ENCODE data around the gene MAK. TPM values are rescaled to one million over a fixed set of nuclear protein-coding genes. Genes with fewer than 3 reads are reported as not detected.

MAK gene
- total RNA-seq, 1 donor from 2014 or later, result 0.12 TPM

DNA sequence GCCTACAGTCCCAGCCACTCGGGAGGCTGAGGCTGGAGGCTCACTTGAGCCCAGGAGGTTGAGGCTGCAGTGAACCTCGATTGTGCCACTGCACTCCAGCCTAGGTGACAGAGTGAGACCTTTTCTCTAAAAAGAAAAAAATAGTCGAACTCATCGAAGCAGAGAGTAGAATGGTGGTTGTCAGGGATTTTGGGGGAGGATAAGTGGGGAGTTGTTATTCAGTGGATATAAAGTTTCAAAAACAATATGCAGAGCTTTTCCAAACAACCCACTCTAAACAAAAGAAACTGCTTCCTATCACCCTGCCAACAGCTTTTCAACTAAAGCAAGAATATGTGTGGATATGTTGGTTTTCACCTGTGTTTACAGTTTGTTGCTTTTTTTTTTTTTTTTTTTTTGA, 11.6 kb upstream of the MAK start:
- H3K4me3 ChIP-seq (ENCODE audit: low read depth, low read length), result no peak overlapping the region
- no peak for DNase-seq (ENCODE audit: low read depth)
- TF ChIP-seq, protein P1, sequence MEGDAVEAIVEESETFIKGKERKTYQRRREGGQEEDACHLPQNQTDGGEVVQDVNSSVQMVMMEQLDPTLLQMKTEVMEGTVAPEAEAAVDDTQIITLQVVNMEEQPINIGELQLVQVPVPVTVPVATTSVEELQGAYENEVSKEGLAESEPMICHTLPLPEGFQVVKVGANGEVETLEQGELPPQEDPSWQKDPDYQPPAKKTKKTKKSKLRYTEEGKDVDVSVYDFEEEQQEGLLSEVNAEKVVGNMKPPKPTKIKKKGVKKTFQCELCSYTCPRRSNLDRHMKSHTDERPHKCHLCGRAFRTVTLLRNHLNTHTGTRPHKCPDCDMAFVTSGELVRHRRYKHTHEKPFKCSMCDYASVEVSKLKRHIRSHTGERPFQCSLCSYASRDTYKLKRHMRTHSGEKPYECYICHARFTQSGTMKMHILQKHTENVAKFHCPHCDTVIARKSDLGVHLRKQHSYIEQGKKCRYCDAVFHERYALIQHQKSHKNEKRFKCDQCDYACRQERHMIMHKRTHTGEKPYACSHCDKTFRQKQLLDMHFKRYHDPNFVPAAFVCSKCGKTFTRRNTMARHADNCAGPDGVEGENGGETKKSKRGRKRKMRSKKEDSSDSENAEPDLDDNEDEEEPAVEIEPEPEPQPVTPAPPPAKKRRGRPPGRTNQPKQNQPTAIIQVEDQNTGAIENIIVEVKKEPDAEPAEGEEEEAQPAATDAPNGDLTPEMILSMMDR (conservative IDR thresholded peaks at IDR 0.05; ENCODE audit: low read depth, low read length), result no peak

DNA sequence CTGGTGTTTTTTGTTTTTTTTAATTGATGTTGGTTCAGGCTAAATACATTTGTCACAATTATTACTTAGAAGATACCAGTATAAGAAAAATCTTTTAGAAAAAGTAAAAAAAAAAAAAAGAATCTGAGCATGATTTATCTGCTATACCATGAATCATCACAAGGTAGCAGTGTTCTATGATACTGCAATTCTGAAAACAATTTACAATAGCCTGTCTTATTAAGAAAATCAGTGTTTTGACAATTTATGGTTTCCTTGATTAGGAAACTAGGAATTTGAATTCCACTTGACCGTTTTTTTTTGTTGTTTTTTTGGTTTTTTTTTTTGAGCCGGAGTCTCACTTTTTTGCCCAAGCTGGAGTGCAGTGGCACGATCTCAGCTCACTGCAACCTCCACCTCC, 9.3 kb upstream of the MAK start:
- no peak overlapping the region for H3K4me3 ChIP-seq (ENCODE audit: low read depth, low read length)
- TF ChIP-seq, protein P1 (conservative IDR thresholded peaks at IDR 0.05; ENCODE audit: low read depth, low read length), result no peak
- DNase-seq (ENCODE audit: low read depth), result no peak

DNA sequence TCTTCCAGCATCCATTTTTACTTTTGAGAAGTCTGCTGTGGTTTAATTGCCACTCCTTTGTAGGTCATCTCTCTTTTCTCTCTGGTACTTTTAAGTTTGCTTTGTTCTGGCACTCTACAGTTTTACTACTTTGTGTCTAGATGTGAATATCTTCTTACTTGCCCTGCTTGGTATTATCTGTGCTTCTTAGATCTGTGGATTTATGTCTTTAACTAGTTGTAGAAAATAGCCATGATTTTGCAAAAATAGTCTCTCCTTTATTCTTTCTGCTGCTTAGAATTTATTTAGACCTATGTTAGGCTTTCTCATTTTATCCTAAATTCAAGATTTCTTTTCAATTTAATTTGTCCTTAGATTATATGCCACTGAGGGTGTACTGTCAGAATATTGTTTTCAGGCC, 5.2 kb upstream of the MAK start:
- TF ChIP-seq, protein P1 (conservative IDR thresholded peaks at IDR 0.05; ENCODE audit: low read depth, low read length), result no peak
- no peak for DNase-seq (ENCODE audit: low read depth)

DNA sequence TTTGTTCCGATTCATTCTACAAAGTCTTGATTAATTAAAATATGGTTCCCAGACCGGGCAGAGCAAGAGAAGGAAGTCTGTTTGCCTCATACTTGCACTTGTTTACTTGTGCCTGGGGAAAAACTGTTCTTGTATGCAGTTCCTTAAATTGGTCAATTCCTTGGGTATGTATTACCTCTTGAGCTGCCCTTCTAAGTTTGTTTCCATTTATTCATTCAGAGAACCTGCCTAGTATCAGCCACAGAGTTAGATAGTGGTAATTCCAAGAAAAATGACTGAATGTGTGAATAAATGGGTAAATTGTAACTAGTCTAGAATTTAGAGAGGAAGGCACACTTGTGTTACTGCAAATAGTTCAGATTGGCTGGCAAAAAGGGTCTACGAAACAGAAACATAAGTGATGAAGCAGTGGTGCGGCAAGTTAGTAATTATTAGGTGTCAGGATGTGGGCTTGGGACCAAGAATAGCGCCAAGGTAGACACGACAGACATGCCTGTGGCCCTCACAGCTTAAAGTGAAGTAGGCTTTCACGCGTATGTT, 525 bp upstream of the MAK start:
- peak; percentile 9 for DNase-seq (ENCODE audit: low read depth)
- TF ChIP-seq, protein P1 (conservative IDR thresholded peaks at IDR 0.05; ENCODE audit: low read depth, low read length), result no peak

More for the DNA sequence above, 5.2 kb upstream of the MAK start:
- H3K4me3 ChIP-seq (ENCODE audit: low read depth, low read length), result no peak overlapping the region

DNA sequence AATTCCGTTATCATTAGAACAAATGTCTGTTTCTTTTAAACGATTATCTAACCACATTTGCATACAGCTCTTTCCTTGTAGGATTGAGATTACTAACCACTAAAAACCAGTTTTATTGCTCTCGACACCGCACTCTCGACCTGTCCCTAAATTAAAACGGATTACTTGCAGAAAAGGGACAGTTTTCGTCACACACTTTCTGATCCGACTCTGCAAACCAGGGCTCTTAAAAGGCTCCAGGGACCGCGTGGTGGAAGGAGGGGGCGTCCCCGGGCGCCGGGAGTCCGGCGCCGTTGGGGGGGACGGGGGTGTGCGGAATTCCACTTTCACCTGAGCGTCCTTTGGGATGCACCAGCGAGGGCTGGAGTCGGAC, 731 bp downstream of the MAK start:
- TF ChIP-seq, protein P1 (conservative IDR thresholded peaks at IDR 0.05; ENCODE audit: low read depth, low read length), result no peak
- DNase-seq (ENCODE audit: low read depth), result no peak

More for the DNA sequence above, 525 bp upstream of the MAK start:
- H3K4me3 ChIP-seq (ENCODE audit: low read depth, low read length), result peak overlapping the region; percentile 71

DNA sequence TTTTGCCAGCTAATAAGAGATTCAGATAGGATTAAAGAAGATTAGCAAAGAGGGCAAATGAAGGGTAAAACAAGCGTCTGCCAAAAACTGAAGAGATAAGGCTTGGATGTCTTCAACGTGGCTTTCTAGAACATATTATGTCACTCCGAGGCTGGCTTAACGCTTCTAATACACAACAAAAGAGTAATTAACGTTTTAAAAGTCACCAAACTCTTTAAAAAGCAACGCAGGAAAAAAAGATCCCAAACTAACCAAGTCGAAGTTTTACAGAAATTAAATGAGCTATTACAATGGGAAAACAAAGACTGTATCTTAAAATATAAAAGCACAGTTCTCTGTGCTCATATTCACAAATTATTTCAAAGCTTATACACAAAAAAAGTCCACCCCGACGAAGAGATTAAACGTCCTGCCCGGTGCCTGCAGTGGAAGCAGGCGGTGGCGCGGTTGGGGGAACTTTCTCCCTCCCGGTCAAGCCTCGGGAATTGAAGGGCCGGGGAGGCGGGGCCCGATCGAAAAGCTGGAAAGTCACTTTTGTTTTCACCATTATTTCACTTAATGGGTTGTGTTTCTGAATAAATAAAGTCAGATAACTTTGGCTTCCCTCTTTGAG, 1.2 kb downstream of the MAK start:
- DNase-seq (ENCODE audit: low read depth), result no peak
- peak overlapping the region; percentile 71 for H3K4me3 ChIP-seq (ENCODE audit: low read depth, low read length)
- TF ChIP-seq, protein P1 (conservative IDR thresholded peaks at IDR 0.05; ENCODE audit: low read depth, low read length), result no peak

More for the DNA sequence above, 731 bp downstream of the MAK start:
- H3K4me3 ChIP-seq (ENCODE audit: low read depth, low read length), result peak overlapping the region; percentile 71

DNA sequence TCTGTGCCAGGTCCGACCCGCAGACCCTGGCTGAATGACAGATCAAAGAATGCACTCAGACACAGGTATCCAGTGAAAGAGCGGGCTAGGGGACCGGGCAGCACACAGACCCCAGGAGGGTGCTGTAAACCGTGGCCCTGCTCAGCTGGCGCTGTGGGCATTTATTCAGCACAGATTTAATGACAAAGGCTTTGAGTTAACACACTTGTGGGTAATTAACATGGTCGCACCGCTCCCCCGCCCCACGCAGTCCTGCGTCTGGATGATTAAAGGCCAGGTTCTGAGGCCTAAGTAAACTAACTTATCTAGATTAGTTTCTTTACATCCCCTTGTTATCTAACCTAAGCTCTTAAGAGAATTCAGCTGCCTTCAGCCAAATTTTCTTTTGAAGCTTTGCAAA, 3.5 kb downstream of the MAK start:
- TF ChIP-seq, protein P1 (conservative IDR thresholded peaks at IDR 0.05; ENCODE audit: low read depth, low read length), result no peak
- H3K4me3 ChIP-seq (ENCODE audit: low read depth, low read length), result no peak overlapping the region
- DNase-seq (ENCODE audit: low read depth), result no peak
